ENCODE measurements around the gene SUSD3.

GRCh38 chr9:93054758-93055704, 3.5 kb upstream of the SUSD3 start:
- TF ChIP-seq CTCF (IDR thresholded peaks at IDR 0.05) = no peak
- TF ChIP-seq POLR2AphosphoS5 (IDR thresholded peaks at IDR 0.05) = no peak
- TF ChIP-seq POLR2A (IDR thresholded peaks at IDR 0.05) = no peak

All from breast epithelium (tissue), 3 donors.